ENCODE measurements around the gene DNAJC8.

DNA sequence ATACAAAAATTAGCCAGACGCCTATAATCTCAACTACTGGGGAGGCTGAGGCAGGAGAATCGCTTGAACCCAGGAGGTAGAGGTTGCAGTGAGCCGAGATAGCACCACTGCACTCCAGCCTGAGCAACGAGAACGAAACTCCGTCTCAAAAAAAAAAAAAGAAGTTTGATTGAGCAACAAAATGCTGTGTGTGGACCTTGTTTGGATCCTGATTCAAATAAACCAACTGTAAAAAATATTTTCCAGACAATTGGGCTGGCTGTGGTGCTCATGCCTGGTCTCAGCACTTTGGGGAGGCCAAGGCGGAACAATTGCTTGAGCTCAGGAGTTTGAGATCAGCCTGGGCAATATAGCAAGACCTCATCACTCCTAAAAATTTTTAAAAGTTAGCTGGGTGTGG is 73.1 kb downstream of the DNAJC8 start:
- TF ChIP-seq ZNF830 (tag by site-specific recombination; IDR thresholded peaks at IDR 0.05; ENCODE audit: low read depth) (no peak), ZBTB1 (tag by site-specific recombination; IDR thresholded peaks at IDR 0.05) (no peak), CTCF (tag by site-specific recombination; IDR thresholded peaks at IDR 0.05) (no peak), ZNF274 (IDR thresholded peaks at IDR 0.05; ENCODE audit: low read length) (no peak), ZNF274 (tag by site-specific recombination; IDR thresholded peaks at IDR 0.05; ENCODE audit: borderline replicate concordance) (no peak), ZNF2 (tag by site-specific recombination; IDR thresholded peaks at IDR 0.05) (no peak), HOXD13 (CRISPR knock-in tag; IDR thresholded peaks at IDR 0.05; ENCODE audit: borderline replicate concordance) (no peak)
- TF ChIP-seq, protein P1, sequence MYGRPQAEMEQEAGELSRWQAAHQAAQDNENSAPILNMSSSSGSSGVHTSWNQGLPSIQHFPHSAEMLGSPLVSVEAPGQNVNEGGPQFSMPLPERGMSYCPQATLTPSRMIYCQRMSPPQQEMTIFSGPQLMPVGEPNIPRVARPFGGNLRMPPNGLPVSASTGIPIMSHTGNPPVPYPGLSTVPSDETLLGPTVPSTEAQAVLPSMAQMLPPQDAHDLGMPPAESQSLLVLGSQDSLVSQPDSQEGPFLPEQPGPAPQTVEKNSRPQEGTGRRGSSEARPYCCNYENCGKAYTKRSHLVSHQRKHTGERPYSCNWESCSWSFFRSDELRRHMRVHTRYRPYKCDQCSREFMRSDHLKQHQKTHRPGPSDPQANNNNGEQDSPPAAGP (tag by site-specific recombination; IDR thresholded peaks at IDR 0.05), result no peak
